ENCODE measurements around the gene CLNK. TPM values are rescaled to one million over a fixed set of nuclear protein-coding genes. Genes with fewer than 3 reads are reported as not detected.

The CLNK gene
- polyA plus RNA-seq, 1 donor: 0.52 TPM

DNA sequence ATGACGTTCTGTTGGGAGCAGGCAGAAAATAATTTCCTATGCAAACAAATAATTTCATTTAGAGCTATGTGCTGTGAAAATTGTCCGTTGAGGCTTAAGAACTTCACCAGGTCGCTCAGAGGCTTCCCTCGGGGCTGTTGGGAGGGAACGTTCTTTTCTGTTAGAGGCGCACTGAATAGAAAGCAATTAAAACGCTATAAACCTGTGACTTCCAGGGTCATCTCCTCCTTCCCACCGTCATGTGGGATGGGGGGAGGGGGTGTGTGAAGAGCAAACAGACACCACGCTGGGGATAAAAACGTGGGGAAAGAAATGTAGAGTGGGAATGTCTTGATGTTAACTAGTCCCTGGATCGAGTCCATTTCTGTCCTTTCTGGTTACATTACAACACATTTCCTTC is 192.1 kb downstream of the CLNK start:
- no peak for DNase-seq
- WGBS (ENCODE audit: insufficient coverage, low lambda C conversion rate): no CpG with 5 or more reads among the region's 11 CpGs
- Histone ChIP-seq H3K27ac (ENCODE audit: low read length) (no peak overlapping the region), H3K4me3 (ENCODE audit: low read length) (no peak overlapping the region), H3K4me1 (ENCODE audit: control insufficient read depth, insufficient read depth, low read length) (no peaks in the 10 kb centered on the region), H3K9me3 (ENCODE audit: control insufficient read depth, low read depth, low read length) (no peaks in the 10 kb centered on the region), H3K36me3 (ENCODE audit: control insufficient read depth, insufficient read depth, low read length) (no peaks in the 10 kb centered on the region), H3K27me3 (ENCODE audit: control insufficient read depth, insufficient read depth, low read length) (peaks cover 3% of the 10 kb centered on the region)

DNA sequence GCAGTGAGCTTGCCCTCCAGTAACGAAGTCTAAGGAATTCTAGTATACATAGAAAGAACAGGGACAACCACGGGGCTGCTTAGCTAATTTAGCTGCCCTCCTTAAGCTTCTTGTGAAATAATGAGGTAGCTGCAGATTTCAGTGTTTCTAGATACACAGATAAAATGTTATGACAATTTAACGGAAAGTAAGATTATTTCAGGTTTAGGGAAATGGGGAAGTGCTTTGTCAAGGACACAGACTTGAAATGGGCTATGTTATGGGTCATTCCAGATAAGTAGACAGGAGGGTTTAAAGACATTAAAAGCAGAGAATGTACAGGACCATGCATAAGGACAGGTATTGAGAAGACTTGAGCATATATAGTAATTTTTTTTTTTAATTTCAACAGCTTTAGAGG is 193.2 kb downstream of the CLNK start:
- WGBS (ENCODE audit: insufficient coverage, low lambda C conversion rate): 71% methylated on average over 1 of the region's 3 CpGs
- Histone ChIP-seq H3K4me3 (ENCODE audit: low read length) (no peak overlapping the region), H3K9me3 (ENCODE audit: control insufficient read depth, low read depth, low read length) (no peaks in the 10 kb centered on the region), H3K27me3 (ENCODE audit: control insufficient read depth, insufficient read depth, low read length) (peaks cover 3% of the 10 kb centered on the region), H3K27ac (ENCODE audit: low read length) (no peak overlapping the region), H3K36me3 (ENCODE audit: control insufficient read depth, insufficient read depth, low read length) (no peaks in the 10 kb centered on the region), H3K4me1 (ENCODE audit: control insufficient read depth, insufficient read depth, low read length) (no peaks in the 10 kb centered on the region)
- no peak for DNase-seq

DNA sequence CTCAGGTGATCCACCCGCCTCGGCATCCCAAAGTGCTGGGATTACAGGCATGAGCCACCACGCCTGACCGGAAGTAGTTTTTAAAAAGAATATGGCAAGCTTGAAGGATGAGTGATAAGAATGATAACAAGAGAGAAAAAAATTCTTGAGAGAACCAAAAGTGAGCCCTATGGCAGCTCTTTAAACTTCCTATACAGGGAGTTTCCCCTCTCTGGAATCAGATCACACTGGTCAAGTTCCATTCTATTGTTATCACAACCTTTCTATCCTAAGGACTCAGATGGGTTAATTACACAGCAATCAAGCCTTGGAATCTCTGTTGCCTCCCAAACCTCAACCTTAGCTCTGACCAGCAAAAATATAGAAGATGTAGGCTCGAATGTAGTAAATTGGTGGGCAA is 193.6 kb downstream of the CLNK start:
- no peak for DNase-seq
- Histone ChIP-seq H3K27me3 (ENCODE audit: control insufficient read depth, insufficient read depth, low read length) (peaks cover 3% of the 10 kb centered on the region), H3K27ac (ENCODE audit: low read length) (no peak overlapping the region), H3K4me1 (ENCODE audit: control insufficient read depth, insufficient read depth, low read length) (no peaks in the 10 kb centered on the region), H3K9me3 (ENCODE audit: control insufficient read depth, low read depth, low read length) (no peaks in the 10 kb centered on the region), H3K36me3 (ENCODE audit: control insufficient read depth, insufficient read depth, low read length) (no peaks in the 10 kb centered on the region), H3K4me3 (ENCODE audit: low read length) (no peak overlapping the region)
- 80% methylated on average over 3 of the region's 5 CpGs for WGBS (ENCODE audit: insufficient coverage, low lambda C conversion rate)

DNA sequence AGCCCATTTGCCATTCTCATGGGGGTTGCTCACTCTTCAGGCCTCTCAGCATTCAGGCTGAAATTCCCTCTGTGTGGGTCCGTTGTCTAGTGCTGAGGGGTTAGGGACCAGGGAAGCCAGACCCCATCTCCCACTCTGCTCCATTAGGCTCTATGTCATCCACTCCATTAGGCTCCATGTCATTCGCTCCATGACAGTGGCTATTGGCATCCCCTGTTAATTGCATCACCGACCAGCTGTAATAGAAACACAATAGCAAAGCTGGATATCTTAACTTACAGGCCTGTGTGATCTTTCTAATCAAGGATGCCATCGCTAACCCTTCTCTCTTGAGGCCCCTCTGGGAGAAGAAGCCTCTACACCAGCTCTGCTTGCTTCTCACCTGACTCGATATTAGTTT is 201.7 kb downstream of the CLNK start:
- Histone ChIP-seq H3K4me1 (ENCODE audit: control insufficient read depth, insufficient read depth, low read length) (no peaks in the 10 kb centered on the region), H3K27me3 (ENCODE audit: control insufficient read depth, insufficient read depth, low read length) (no peaks in the 10 kb centered on the region), H3K4me3 (ENCODE audit: low read length) (no peak overlapping the region), H3K36me3 (ENCODE audit: control insufficient read depth, insufficient read depth, low read length) (no peaks in the 10 kb centered on the region), H3K9me3 (ENCODE audit: control insufficient read depth, low read depth, low read length) (no peaks in the 10 kb centered on the region), H3K27ac (ENCODE audit: low read length) (no peak overlapping the region)
- WGBS (ENCODE audit: insufficient coverage, low lambda C conversion rate): 100% methylated on average over 1 of the region's 5 CpGs
- no peak for DNase-seq

DNA sequence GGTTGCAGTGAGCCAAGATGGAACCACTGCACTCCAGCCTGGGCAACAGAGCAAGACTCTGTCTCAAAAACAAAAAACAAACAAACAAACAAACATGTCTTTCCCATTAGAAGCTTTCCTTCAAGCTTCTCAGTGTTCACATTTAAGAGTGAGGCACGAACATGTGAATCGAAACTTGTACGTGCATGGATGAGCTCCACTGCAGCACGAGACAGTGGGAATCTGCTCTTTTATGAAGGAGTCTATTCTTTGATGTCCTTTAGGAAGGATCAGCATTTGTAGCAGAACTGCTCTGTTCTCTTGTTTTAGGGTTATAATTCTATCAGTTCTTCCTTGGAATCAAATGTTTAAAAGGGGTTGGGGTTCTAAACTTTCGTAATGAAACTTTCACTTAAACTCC is 204.0 kb downstream of the CLNK start:
- Histone ChIP-seq H3K9me3 (ENCODE audit: control insufficient read depth, low read depth, low read length) (no peaks in the 10 kb centered on the region), H3K4me3 (ENCODE audit: low read length) (no peak overlapping the region), H3K4me1 (ENCODE audit: control insufficient read depth, insufficient read depth, low read length) (no peaks in the 10 kb centered on the region), H3K36me3 (ENCODE audit: control insufficient read depth, insufficient read depth, low read length) (no peaks in the 10 kb centered on the region), H3K27me3 (ENCODE audit: control insufficient read depth, insufficient read depth, low read length) (no peaks in the 10 kb centered on the region), H3K27ac (ENCODE audit: low read length) (no peak overlapping the region)
- no CpG with 5 or more reads among the region's 5 CpGs for WGBS (ENCODE audit: insufficient coverage, low lambda C conversion rate)
- no peak for DNase-seq

DNA sequence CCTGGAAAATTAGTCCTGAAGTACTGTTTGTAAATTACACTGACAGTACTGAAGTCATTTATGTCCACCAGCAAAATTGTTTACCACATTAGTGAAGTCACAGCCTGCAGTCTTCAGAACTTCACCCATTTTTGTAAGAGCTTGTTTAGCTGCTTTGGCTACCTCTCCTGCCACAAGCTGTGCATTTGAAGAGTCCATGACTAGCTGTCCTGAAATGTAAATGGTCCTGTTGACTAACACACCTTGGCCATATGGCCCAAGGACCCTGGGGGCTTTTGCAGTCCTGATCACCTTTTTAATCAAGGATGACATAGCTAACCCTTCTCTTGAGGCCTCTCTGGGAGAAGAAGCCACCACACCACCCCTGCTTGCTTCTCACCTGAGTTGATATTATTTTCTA is 205.9 kb downstream of the CLNK start:
- Histone ChIP-seq H3K4me3 (ENCODE audit: low read length) (no peak overlapping the region), H3K9me3 (ENCODE audit: control insufficient read depth, low read depth, low read length) (no peaks in the 10 kb centered on the region), H3K27me3 (ENCODE audit: control insufficient read depth, insufficient read depth, low read length) (no peaks in the 10 kb centered on the region), H3K36me3 (ENCODE audit: control insufficient read depth, insufficient read depth, low read length) (no peaks in the 10 kb centered on the region), H3K4me1 (ENCODE audit: control insufficient read depth, insufficient read depth, low read length) (no peaks in the 10 kb centered on the region), H3K27ac (ENCODE audit: low read length) (no peak overlapping the region)
- DNase-seq: no peak

- no peaks in the 10 kb centered on the region for H3K36me3 ChIP-seq (ENCODE audit: control insufficient read depth, insufficient read depth, low read length)
- no CpG with 5 or more reads among the region's 5 CpGs for WGBS (ENCODE audit: insufficient coverage, low lambda C conversion rate)
- H3K27me3 ChIP-seq (ENCODE audit: control insufficient read depth, insufficient read depth, low read length): no peaks in the 10 kb centered on the region
- no peaks in the 10 kb centered on the region for H3K9me3 ChIP-seq (ENCODE audit: control insufficient read depth, low read depth, low read length)
- no peak overlapping the region for H3K4me3 ChIP-seq (ENCODE audit: low read length)
- H3K27ac ChIP-seq (ENCODE audit: low read length): no peak overlapping the region
- no peak for DNase-seq
- no peaks in the 10 kb centered on the region for H3K4me1 ChIP-seq (ENCODE audit: control insufficient read depth, insufficient read depth, low read length)
Measured at GRCh38 chr4:10470505-10470904, 214.1 kb downstream of the CLNK start.

DNA sequence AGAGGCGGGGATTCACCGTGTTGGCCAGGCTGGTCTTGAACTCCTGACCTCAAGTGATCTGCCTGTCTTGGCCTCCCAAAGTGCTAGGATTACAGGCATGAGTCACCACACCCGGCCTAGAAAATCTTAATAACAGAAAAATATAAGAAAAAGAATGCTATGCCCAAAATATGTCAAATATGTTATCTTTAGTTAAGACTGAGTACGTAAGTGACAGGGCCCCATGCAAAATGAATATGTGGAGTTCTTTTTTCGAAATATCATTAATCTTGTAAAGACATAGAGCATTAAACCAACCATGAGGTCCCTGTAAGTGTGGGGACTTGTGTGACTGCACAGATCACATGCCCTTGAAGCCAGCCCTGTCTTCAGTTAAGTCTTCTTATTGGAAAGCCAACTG is 218.4 kb downstream of the CLNK start:
- H3K36me3 ChIP-seq (ENCODE audit: control insufficient read depth, insufficient read depth, low read length): no peaks in the 10 kb centered on the region
- 67% methylated on average over 1 of the region's 5 CpGs for WGBS (ENCODE audit: insufficient coverage, low lambda C conversion rate)

GRCh38 chr4:10462876-10463275 is 221.7 kb downstream of the CLNK start:
- no peak for DNase-seq
- H3K27ac ChIP-seq (ENCODE audit: low read length): no peak overlapping the region
- no peaks in the 10 kb centered on the region for H3K36me3 ChIP-seq (ENCODE audit: control insufficient read depth, insufficient read depth, low read length)
- H3K27me3 ChIP-seq (ENCODE audit: control insufficient read depth, insufficient read depth, low read length): peaks cover 26% of the 10 kb centered on the region
- peaks cover 6% of the 10 kb centered on the region for H3K9me3 ChIP-seq (ENCODE audit: control insufficient read depth, low read depth, low read length)
- no peak overlapping the region for H3K4me3 ChIP-seq (ENCODE audit: low read length)
- peaks cover 3% of the 10 kb centered on the region for H3K4me1 ChIP-seq (ENCODE audit: control insufficient read depth, insufficient read depth, low read length)
- WGBS (ENCODE audit: insufficient coverage, low lambda C conversion rate): no CpG with 5 or more reads among the region's 4 CpGs

More for the DNA sequence above, 218.4 kb downstream of the CLNK start:
- no peak overlapping the region for H3K27ac ChIP-seq (ENCODE audit: low read length)
- H3K4me1 ChIP-seq (ENCODE audit: control insufficient read depth, insufficient read depth, low read length): peaks cover 3% of the 10 kb centered on the region
- DNase-seq: no peak
- H3K4me3 ChIP-seq (ENCODE audit: low read length): no peak overlapping the region
- peaks cover 19% of the 10 kb centered on the region for H3K27me3 ChIP-seq (ENCODE audit: control insufficient read depth, insufficient read depth, low read length)
- H3K9me3 ChIP-seq (ENCODE audit: control insufficient read depth, low read depth, low read length): peaks cover 2% of the 10 kb centered on the region

GRCh38 chr4:10461850-10462400 is 222.6 kb downstream of the CLNK start:
- DNase-seq: no peak
- Histone ChIP-seq H3K4me3 (ENCODE audit: low read length) (peak overlapping the region; percentile 38), H3K27me3 (ENCODE audit: control insufficient read depth, insufficient read depth, low read length) (peaks cover 32% of the 10 kb centered on the region), H3K9me3 (ENCODE audit: control insufficient read depth, low read depth, low read length) (peaks cover 11% of the 10 kb centered on the region), H3K4me1 (ENCODE audit: control insufficient read depth, insufficient read depth, low read length) (peaks cover 8% of the 10 kb centered on the region), H3K36me3 (ENCODE audit: control insufficient read depth, insufficient read depth, low read length) (no peaks in the 10 kb centered on the region), H3K27ac (ENCODE audit: low read length) (no peak overlapping the region)
- no CpG with 5 or more reads among the region's 27 CpGs for WGBS (ENCODE audit: insufficient coverage, low lambda C conversion rate)

- no peak overlapping the region for H3K27ac ChIP-seq (ENCODE audit: low read length)
- H3K36me3 ChIP-seq (ENCODE audit: control insufficient read depth, insufficient read depth, low read length): no peaks in the 10 kb centered on the region
- peak overlapping the region; percentile 38 for H3K4me3 ChIP-seq (ENCODE audit: low read length)
- peak; percentile 82 for DNase-seq
- peaks cover 32% of the 10 kb centered on the region for H3K27me3 ChIP-seq (ENCODE audit: control insufficient read depth, insufficient read depth, low read length)
- H3K9me3 ChIP-seq (ENCODE audit: control insufficient read depth, low read depth, low read length): peaks cover 15% of the 10 kb centered on the region
- peaks cover 10% of the 10 kb centered on the region for H3K4me1 ChIP-seq (ENCODE audit: control insufficient read depth, insufficient read depth, low read length)
- WGBS (ENCODE audit: insufficient coverage, low lambda C conversion rate): no CpG with 5 or more reads among the region's 72 CpGs
Measured at GRCh38 chr4:10461091-10461849, 223.3 kb downstream of the CLNK start.
